Activated naive CD4-positive, alpha-beta T cell treated with anti-CD3 and anti-CD28 coated beads, Interleukin-2, amount 50 U/mL, for 72 hours (primary cell): Measurements from ENCODE around the gene LEP. TPM values are rescaled to one million over a fixed set of nuclear protein-coding genes. Genes with fewer than 3 reads are reported as not detected.

Experiments used
- ATAC-seq, 2 donors: fragments of 150-1000 bp; cut with Tn5 transposase; 2 replicates each; pipeline ENCODE4 v1.10.0; 2021; ENCODE audit warnings: mild to moderate bottlenecking in 2 of 2, moderate library complexity in 2 of 2
- DNase-seq, 2 donors: peaks; one replicate each; pipeline ENCODE4 v3.0.0; 2021 to 2022; ENCODE audit warnings: low spot score in 2 of 2
- H3K27ac Mint-ChIP-seq, 2 donors: one replicate each; pipeline ENCODE4 v1.8.0; 2022; ENCODE audit warnings: mild to moderate bottlenecking in 2 of 2, mixed read lengths in 2 of 2
- H3K36me3 Mint-ChIP-seq, 2 donors: one replicate each; pipeline ENCODE4 v1.8.0; 2022; ENCODE audit warnings: mixed read lengths in 2 of 2
- H3K9me3 Mint-ChIP-seq, 2 donors: one replicate each; pipeline ENCODE4 v1.8.0; 2022; ENCODE audit warnings: mixed read lengths in 2 of 2
- total RNA-seq, 2 donors: library from RNA; stranded (reverse); gene quantifications; one replicate each; pipeline ENCODE4 v1.2.3, GENCODE V29; 2022

LEP gene
- not detected for total RNA-seq

DNA sequence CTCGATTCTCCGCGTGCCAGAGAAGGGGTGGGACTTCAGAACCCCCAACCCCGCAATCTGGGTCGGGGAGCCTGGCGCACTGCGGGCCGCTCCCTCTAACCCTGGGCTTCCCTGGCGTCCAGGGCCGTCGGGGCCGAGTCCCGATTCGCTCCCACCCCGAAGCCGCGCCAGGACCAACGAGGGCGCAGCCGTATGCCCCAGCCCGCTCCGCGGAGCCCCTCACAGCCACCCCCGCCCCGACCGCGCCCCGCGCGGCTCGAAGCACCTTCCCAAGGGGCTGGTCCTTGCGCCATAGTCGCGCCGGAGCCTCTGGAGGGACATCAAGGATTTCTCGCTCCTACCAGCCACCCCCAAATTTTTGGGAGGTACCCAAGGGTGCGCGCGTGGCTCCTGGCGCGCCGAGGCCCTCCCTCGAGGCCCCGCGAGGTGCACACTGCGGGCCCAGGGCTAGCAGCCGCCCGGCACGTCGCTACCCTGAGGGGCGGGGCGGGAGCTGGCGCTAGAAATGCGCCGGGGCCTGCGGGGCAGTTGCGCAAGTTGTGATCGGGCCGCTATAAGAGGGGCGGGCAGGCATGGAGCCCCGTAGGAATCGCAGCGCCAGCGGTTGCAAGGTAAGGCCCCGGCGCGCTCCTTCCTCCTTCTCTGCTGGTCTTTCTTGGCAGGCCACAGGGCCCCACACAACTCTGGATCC is at the start of gene LEP:
LEP (plus strand) TSS at position 583 of the 691 bp plus-strand sequence. CDS start 10,741 bp downstream, outside the sequence.
- peaks cover 0 to 6% of the 10 kb centered on the region in 2 donors for H3K36me3 Mint-ChIP-seq
- H3K27ac Mint-ChIP-seq, result no peak within 1 kb of the TSS
- ATAC-seq (no peak), DNase-seq (no peak)
- peaks cover 0 to 13% of the 10 kb centered on the region in 2 donors for H3K9me3 Mint-ChIP-seq

DNA sequence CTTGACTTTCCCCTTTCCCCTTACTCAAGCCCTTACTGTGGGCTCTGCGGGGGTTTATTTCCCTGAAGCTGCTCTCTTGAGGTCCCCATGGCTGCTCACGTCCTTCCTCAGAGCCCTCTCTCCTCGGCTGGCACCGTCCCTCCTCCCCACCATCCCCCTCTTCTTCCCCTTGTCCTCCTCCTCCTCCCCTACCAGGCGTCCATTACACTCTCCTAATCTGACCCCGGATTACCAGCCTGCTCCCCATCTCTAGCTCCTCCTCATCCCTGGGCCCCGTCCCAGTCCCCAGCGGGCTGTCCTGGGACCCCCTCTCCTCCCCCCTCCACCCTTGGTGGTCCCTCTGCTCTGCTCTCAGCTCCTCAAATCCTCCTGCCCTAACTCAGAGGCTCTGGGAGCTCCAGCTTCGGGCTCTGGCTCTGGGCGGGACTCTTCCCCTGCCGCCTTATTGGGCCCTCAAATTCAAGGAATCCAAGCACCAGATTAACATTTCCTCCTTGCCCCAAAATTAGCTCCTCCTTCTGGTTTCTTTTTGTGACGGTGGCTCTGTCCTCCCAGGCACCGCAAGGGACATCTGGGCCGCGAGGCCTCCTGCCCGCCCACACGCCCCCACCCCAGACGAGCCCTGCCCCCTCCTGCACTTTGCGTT is 48.5 kb upstream of the LEP start:
- Mint-ChIP-seq H3K9me3 (peaks cover 24 to 25% of the 10 kb centered on the region in 2 donors), H3K36me3 (peaks cover 15 to 31% of the 10 kb centered on the region in 2 donors), H3K27ac (peak overlapping the region in 1 of 2 donors; percentile 12)
- ATAC-seq (no peak), DNase-seq (no peak)

DNA sequence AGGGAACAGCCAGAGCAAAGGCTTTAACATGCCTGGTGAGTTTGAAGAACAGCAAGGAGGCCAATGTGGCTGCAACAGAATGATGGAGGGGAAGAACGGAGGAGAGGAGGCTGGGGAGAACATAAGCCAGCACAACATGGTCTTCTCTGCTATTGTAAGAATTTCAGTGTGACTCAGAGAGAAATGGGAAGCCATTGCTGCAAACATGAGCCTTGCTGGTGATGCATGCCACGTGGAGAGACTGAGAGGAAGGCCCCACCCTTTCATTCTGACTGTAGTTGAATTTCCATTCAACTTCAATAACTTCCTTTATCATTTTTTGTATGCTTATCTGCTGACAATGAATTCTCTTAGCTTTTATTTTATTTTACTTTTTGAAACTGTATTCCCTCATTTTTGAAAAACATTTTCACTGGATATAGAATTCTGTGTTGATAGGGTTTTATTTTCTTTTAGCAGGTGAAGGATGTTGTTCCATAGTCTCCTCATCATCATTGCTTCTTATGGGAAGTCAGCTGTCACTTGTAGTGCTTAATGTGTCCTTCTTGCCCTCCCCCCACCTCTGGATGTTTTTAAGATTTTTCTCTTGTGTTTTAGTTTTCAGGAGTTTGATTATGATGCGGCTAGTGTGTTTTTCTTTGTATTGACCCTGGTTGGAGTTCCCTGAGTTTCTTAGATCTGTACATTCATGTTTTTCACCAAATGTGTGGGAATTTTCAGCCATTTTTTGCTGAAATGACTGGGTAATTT is 46.4 kb upstream of the LEP start:
- peaks cover 15 to 31% of the 10 kb centered on the region in 2 donors for H3K36me3 Mint-ChIP-seq
- peaks cover 24 to 25% of the 10 kb centered on the region in 2 donors for H3K9me3 Mint-ChIP-seq
- H3K27ac Mint-ChIP-seq, result no peak overlapping the region
- DNase-seq, result no peak
- peak; percentile 70 to 75 for ATAC-seq

DNA sequence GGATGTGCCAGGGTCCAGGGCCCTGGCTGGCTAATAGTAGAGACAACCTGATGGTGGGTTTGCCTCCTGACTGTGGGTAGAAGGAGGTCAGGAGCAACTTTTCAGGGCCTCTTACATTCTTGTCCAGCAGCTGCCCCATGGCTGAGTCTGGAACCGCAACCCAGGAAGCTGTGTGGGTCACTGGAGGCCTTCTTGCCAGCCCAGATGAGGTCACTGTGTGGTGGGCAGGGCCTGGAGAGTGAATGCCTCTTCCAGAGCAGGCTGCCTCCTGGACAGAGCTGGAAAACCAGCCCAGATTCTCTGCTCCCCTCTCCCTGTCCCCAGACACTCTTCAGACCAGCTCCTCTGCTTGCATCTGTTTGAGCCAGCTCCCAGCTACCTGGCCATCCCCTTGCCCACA is 43.5 kb upstream of the LEP start:
- Mint-ChIP-seq H3K36me3 (peaks cover 15 to 31% of the 10 kb centered on the region in 2 donors), H3K27ac (no peak overlapping the region), H3K9me3 (peaks cover 24 to 25% of the 10 kb centered on the region in 2 donors)
- ATAC-seq (no peak), DNase-seq (no peak)

DNA sequence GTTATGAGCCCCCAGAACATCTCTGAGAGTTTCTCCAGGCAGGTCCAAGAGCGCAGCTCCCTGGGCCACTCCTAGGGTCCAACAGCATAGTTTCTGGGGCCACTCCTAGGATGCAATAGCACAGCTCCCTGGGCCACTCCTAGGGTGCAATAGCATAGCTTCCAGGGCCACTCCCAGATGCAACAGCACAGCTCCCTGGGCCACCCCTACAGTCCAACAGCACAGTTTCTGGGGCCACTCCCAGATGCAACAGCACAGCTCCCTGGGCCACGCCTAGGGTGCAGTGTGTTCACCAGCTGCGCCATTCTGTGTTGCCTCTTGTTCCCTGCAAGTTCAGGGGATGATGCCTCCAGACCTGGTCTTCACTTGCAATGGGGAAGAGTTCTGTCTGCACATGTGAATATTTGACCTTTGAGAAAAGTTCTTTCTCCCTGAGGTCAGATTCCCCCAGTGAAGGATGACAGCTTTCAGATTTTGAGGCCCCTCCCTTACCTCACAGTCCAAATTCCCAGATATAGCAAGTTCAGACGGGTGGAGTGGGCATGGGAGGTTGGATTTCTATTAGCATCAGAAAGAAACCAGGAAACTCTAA is 43.0 kb upstream of the LEP start:
- H3K9me3 Mint-ChIP-seq, result peaks cover 24 to 25% of the 10 kb centered on the region in 2 donors
- DNase-seq (no peak), ATAC-seq (no peak)
- peaks cover 15 to 31% of the 10 kb centered on the region in 2 donors for H3K36me3 Mint-ChIP-seq
- no peak overlapping the region for H3K27ac Mint-ChIP-seq

DNA sequence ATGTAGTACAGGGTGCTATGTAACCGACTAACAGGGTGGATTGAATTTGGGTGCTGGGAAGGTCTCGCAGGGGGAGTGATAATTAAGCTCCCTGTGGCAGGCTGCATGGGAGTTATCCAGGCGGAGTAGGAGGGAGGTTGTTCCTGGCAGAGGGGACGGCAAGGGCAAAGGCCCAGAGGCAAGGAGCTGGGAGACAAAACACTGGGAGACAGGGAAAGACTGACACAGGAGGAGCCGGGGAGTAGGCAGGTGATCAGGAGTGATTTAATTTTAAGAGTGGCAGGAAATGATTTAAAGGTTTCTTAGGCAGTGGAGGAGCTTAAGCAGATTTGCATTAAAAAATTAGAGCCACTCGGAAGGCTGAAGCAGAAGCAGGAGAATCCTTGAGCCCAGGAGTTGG is 40.7 kb upstream of the LEP start:
- peaks cover 9 to 14% of the 10 kb centered on the region in 2 donors for H3K36me3 Mint-ChIP-seq
- ATAC-seq (no peak), DNase-seq (no peak)
- H3K9me3 Mint-ChIP-seq, result peaks cover 12 to 13% of the 10 kb centered on the region in 2 donors
- H3K27ac Mint-ChIP-seq, result no peak overlapping the region

DNA sequence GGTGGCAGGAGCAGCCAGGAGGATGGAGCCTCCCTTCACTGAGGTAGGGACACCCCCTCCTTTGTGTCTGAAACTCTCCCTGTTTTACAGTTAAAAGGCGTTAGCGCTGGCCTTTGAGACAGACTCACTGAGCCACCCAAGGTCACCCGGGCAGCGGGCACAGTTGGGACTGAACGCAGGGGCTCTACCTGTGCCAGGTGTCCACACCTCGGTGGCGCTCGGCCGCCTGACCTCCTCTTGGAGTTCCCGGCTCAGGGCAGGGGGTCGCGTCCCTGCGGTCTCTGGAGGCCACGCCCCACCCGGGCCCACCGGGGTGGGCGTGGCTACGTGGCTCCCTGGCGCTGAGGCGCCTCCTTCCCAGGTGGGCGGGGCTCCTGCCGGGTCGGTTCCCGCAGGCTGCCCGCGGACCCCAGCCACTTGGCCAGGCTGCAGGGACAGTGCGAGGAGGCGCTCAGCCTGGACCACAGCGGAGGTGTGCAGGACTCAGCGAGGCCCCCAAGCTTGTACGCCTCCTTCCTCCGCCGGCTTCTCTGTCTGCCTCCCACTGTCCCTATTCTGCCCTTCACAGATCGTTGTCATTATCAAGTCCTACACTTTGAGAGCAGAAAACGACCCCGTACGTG is 39.9 kb upstream of the LEP start:
- H3K36me3 Mint-ChIP-seq, result peaks cover 8% of the 10 kb centered on the region in 2 donors
- DNase-seq, result no peak
- no peak overlapping the region for H3K27ac Mint-ChIP-seq
- ATAC-seq, result peak in 1 of 2 donors; percentile 50
- peaks cover 7 to 9% of the 10 kb centered on the region in 2 donors for H3K9me3 Mint-ChIP-seq

DNA sequence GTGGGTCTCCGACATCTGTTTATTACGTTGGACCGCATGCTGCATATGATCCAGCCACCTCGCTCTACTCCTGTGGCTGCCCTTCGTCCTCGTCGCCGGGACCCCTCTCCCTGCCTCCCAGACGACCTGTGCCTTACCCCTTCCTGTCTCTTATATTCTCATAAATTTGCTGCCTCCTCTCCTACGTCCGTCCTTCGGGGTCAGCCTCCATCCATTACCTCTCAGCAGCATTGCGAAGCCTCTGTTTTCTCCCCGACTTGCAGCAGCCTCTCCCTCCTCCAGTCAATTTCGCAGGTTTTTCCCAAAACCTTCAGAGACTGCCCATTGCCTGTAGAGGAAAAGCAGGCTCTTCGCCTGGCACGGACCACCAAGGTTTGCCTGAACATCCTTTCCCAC is 39.4 kb upstream of the LEP start:
- H3K36me3 Mint-ChIP-seq, result peaks cover 2 to 3% of the 10 kb centered on the region in 2 donors
- H3K27ac Mint-ChIP-seq, result no peak overlapping the region
- peaks cover 2 to 4% of the 10 kb centered on the region in 2 donors for H3K9me3 Mint-ChIP-seq
- DNase-seq, result no peak
- no peak for ATAC-seq

DNA sequence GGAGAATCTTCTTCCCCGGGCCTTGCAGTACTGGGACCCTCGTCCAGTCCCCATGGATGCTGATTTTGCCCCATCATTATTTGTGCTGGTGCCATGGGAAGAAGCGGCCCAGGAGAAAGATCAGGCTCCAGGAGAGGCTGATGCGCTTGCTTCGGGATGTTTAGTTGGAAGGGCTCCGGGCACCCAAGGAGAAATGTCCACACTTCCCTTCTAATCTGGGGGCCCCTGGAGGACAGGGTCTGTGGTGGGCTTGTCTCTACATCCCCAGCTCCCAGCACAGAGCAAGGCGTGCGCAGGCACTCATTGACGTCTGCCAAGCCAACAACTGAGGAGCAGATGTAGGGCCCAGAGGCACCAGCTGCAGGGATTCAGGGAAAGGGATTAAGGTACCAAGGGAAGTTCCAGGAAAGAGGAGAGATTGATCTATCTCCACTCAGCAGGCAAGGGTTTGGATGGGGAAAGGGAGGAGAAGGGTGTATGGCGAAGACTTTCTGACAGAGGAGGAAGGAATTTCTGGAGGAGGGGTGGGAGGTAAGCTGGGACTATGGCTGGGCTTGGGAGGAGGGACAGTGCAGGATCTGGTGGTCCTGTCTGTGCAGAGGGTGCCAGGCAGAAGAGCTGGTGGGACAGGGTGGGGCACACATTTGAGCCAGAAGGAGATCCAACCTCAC is 38.7 kb upstream of the LEP start:
- ATAC-seq (no peak), DNase-seq (no peak)
- Mint-ChIP-seq H3K27ac (no peak overlapping the region), H3K36me3 (no peaks in the 10 kb centered on the region), H3K9me3 (no peaks in the 10 kb centered on the region)

DNA sequence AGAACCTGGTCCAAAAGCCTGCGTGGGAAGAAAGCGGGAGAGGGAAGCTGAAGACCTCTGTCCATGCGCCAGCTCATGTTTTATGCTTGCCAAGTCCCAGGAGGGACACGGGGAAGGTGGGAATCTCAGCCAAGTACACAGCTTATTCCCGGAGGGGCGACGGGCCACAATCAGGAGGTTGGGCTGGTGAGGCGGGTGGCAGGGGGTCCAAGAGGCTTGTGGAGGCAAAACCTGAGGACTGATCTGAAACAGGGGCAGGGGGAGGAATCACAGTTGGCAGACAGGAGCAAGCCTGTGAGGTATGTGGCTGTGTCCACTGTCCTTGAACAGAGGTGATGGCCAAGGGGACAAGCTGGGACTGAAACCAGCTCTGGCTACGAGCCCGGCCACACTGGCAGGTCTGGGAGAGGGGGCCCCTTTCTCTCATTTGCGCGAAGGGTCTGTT is 38.0 kb upstream of the LEP start:
- Mint-ChIP-seq H3K36me3 (no peaks in the 10 kb centered on the region), H3K9me3 (no peaks in the 10 kb centered on the region), H3K27ac (no peak overlapping the region)
- no peak for DNase-seq
- ATAC-seq, result no peak

DNA sequence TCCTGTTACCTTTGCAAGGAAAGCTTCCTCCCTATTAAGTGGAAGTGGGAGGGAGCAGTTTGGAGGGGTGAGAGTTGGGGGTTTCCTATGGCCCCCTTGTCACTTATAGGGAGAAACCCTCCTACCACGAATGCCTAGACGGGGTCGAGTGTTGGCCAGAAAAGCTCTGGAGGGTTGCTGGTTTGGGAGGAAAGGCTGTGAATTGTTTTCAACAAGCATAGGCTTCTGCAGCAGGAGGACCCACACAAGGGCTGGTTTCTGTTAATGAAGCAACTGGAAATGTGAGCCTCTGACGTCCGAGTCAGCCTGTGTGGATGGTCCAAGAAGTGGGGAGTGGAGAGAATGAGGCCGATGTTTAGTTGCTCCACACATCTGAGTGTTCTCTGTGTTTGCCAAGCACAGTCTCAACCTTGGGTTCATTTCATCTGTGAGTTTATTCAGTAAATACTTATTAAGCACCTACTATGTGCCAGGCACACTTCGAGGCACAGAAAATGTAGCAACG is 37.3 kb upstream of the LEP start:
- Mint-ChIP-seq H3K27ac (no peak overlapping the region), H3K9me3 (no peaks in the 10 kb centered on the region), H3K36me3 (no peaks in the 10 kb centered on the region)
- DNase-seq (no peak), ATAC-seq (no peak)

DNA sequence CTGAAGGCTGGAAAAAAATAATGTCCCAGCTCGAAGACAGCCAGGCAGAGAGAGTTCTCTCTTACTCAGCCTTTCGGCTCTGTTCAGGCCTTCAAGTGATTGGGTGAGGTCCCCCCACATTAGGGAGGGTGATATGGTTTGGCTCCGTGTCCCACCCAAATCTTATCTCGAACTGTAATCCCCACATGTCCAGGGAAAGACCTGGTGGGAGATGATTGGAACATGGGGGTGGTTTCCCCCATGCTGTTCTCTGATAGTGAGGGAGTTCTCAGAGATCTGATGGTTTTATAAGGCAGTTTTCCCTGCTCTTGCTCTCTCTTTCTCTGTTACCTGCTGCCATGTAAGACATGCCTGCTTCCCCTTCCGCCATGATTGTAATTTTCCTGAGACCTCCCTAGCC is 36.6 kb upstream of the LEP start:
- Mint-ChIP-seq H3K27ac (no peak overlapping the region), H3K36me3 (no peaks in the 10 kb centered on the region), H3K9me3 (no peaks in the 10 kb centered on the region)
- DNase-seq, result no peak
- ATAC-seq, result no peak

DNA sequence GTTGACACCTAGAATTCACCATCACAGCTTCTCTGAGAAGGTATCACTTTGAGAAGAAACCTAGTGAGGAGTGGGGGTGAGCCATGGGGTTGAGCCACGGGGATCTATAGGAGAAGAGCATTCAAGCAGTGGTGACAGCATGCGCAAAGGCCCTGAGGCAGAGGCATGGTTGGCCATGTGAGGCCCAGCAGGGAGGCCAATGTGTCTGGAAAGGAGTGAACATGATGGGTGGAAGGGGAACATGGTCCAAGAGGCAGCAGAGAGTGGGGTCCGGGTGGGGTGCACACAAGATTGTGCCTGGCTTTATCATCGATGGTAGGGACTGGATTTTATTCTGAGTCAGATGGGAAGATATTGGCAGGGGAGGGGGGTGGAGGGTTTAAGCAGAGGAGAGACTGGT is 36.0 kb upstream of the LEP start:
- no peak overlapping the region for H3K27ac Mint-ChIP-seq

DNA sequence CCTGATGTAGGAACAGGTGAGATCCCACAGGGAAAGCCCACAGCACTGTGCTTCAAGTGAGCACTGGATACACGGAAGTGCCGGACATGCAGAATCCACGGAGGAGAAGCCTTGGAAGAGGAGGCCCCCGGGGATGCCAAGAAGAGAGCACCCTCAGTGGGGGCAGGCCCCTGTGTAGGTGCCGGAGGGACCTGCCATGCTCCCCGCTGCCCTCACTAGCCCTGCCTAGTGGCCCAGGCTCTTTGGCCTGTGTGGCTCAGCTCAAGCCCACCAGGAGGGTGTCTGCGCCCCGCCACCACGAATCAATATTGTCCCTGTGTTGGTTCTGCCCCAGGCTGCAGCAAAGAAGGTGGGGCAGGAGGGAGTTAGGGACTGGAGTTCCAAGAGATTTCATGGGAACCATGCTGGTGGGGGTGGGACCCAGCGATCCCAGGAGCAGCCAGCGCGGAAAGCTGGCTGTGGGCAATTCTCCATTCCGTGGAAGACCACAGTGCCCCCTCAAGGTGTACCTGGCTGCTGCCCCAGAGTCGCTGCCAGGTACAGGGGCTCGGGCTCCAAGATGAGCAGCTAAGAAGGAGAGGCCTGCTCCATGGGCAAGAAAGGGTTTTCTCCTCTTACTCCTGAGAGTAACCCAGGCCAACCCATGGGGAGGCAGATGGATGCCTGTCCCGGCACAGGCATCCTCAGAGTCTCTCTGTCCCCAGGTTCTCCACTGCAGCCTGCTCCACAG is 34.9 kb upstream of the LEP start:
- no peak overlapping the region for H3K27ac Mint-ChIP-seq
- no peaks in the 10 kb centered on the region for H3K9me3 Mint-ChIP-seq
- DNase-seq (peak in 1 of 2 donors; percentile 37), ATAC-seq (no peak)
- no peaks in the 10 kb centered on the region for H3K36me3 Mint-ChIP-seq

More for the DNA sequence above, 36.0 kb upstream of the LEP start:
- no peaks in the 10 kb centered on the region for H3K9me3 Mint-ChIP-seq
- DNase-seq, result no peak
- no peak for ATAC-seq
- no peaks in the 10 kb centered on the region for H3K36me3 Mint-ChIP-seq

DNA sequence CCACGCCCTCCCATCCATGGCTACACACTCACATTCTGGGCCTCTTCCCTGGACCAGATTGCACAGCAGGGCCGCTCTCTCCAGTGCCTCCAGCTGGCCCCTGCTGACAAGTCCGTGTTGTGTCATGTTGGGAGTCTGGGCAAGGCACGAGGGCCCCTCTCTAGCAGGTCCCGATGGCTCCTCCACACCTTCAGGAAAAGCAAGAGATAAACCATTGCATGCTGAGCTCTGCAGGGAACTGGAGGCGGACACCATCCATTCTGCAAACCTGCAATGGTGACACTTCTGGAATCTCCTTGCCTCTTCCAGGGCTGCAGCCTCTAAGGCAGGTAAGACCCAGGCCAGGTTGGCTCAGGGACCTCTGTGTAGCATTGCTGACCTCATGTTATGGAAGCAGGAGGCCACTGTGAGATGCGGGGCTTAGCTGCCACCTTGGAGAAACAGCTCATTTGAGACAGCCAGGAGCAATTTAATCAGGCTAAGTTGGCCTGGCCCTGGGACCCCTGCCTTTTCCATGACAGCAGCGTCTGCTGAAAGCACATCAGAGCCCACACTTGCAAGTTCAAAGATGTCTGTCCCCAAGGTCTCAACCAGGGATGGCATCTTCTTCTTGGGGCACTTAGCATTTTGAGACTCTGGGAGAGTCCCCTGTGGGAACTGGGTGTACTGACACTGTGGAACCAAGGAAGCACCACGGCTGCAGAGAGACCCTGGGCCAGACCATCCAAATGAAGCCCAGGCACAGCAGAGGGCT is 34.2 kb upstream of the LEP start:
- H3K9me3 Mint-ChIP-seq, result no peaks in the 10 kb centered on the region
- no peaks in the 10 kb centered on the region for H3K36me3 Mint-ChIP-seq
- no peak overlapping the region for H3K27ac Mint-ChIP-seq
- no peak for DNase-seq
- ATAC-seq, result no peak
